Activated CD4-positive, alpha-beta T cell treated with anti-CD3 and anti-CD28 coated beads, Interleukin-10, Interleukin-2, amounts not matched to agents 100 ng/mL and 50 ng/mL, durations not matched to agents 16 hours and 8 hours (primary cell): Measurements from ENCODE around the gene AHI1.

Source experiments
- DNase-seq: peaks from one replicate; pipeline ENCODE4 v3.0.0-alpha.2; 2020

The AHI1 gene

GRCh38 chr6:135440087-135440792, 57.3 kb downstream of the AHI1 start:
- DNase-seq = no peak

DNA sequence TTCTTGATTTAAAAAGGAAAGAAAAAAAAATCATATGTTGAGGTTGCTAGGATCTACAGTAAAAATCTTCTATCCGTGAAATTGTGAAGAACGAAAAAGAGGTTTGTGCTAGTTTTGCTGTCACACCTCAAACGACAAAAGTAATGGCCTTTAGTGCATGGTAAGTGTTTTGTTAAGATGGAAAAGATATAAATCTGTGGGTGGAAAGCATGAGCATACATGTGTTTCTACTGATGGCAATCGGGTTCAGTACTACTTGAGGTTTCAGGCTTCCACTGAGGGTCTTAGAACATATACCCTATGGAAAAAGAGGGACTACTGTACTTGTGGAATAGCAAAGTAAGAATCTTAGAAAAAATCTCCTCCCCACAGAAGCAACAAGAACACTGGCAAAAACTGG, 58.0 kb downstream of the AHI1 start:
- peak; percentile 28 for DNase-seq

- DNase-seq = peak; percentile 68
Measured at GRCh38 chr6:135438907-135439535, 58.5 kb downstream of the AHI1 start.

- no peak for DNase-seq
Measured at GRCh38 chr6:135434991-135435390, 62.5 kb downstream of the AHI1 start.

DNA sequence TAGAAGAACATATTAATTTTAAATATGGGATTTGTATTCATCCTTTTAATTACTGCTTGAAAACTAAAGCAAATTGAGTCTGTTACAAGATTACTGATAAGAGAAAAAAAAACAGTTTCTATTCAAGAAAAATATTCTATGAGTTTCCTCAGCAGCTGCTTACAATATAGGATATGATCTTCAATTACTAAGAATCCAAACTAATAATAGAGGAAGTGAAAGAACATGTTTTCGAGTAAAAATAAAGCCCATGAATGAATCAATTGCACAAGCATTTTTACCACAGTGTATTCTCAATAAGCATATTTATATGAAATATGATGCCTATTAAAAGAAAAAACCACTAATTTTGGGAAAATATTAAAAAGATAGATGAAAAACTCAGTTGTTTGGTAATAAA, 63.4 kb downstream of the AHI1 start:
- DNase-seq = no peak

GRCh38 chr6:135428078-135428477, 69.5 kb downstream of the AHI1 start:
- no peak for DNase-seq

DNA sequence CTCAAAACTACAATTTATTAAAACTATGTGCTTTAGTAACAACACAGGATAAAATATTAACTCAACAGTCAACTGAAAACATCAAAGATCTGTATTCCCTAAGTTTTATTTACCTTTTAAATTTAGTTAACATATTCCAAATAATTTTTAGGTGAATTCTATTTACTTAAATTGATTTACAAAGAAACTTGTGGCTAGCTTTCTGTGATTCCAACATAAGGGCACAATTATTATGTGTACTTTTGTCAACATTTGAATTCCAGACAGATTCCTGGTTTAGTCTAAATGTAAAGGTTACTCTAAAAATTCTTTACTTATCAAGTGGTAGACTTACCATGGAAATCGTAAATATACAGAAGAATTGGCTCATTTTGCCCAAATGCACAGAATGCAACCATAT, 70.7 kb downstream of the AHI1 start:
- no peak for DNase-seq

DNA sequence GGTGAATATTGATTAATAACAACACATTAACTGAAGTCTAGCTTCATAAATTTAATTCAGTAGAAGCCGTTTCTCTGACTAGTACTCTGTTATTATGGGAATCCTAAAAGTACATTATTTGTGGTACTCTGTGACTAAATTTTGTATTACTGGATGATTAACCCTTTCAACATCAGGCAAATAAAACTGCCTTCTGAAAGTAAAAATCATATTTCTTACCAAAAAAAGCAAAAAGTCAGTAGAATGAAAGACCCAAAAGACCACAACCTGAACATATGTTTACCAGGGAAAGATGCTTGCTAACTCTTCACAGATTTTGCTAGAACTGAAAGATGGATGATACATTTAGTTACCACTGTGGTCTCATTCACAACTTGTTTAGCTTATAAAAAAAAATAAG, 73.2 kb downstream of the AHI1 start:
- peak; percentile 87 for DNase-seq

DNA sequence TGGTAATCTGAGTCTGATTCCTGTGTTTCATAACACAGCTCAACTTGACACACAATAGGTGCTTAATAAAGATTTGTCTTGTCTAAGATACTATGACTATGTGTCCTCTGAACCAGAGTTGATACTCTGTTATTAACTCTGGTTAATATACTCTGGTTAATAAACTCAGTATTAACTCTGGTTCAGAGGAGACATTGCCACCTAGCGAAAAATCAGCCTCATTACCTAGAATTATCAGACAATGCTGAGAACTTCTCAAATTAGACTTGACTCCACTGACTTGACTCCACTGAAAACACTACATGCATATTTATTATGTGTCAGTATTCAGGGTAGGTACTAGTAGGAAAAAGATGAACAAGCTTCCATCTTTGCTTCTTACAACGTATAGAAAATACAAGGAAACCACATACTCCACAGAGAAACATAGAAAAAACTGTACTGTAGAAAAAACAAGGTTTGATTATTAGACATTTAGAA, 73.9 kb downstream of the AHI1 start:
- DNase-seq = peak; percentile 79

- DNase-seq = no peak
Measured at GRCh38 chr6:135419162-135419561, 78.4 kb downstream of the AHI1 start.

- no peak for DNase-seq
Measured at GRCh38 chr6:135418040-135418760, 79.3 kb downstream of the AHI1 start.

- no peak for DNase-seq
Measured at GRCh38 chr6:135412761-135413160, 84.8 kb downstream of the AHI1 start.

DNA sequence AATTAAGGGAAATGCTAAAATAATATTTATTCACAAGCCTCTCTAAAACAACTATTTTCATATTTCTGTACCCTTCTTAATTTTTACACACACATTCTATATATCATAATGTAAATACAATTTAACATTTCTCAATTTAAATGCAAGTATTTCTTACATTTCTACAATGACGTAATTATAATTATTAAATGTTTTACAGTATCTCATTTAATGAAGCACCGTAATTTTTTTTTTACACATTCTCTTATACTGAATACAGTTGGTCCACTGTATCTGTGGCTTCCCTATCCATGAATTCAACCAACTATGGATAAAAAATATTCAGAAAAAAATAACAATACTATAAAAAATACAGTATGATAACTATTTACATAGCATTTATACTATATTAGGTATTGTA, 85.7 kb downstream of the AHI1 start:
- no peak for DNase-seq

DNA sequence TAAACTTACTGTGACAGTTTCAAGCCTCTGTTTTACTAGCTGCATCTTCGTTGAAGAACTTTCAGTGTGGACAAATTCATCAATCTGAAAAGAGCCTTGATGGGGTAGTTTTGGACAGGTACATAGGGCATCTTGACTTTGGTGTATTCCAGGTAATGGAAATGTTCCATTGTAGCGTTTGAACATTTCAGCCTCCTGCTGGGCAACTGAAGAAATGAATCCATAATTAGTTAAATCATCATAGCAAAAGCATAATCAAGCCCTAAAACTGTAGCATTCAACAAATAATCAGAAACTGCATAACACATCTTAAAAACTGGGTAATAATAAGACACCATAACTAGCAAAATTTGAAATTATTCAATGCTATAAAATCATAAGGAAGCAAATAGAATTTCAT, 86.2 kb downstream of the AHI1 start:
- no peak for DNase-seq

GRCh38 chr6:135410856-135411255, 86.7 kb downstream of the AHI1 start:
- DNase-seq = no peak

- no peak for DNase-seq
Measured at GRCh38 chr6:135403584-135403983, 94.0 kb downstream of the AHI1 start.

DNA sequence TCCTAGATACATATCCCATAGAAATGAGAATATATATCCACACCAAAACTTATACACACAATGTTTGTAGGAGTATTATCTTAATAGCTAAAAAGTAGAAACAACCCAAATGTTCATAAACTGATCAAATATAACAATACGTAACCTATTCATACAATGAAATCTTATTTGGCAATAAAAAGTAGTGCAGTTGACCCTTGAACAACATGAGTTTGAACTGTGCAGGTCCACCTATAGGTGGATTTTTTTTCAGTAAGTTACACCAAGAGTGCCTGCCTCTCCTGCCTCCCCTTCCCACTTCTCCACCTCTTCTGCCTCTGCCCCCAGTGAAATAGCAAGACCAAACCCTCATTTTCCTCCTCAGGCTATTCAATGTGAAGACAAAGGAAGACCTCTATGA, 95.2 kb downstream of the AHI1 start:
- no peak for DNase-seq

- no peak for DNase-seq
Measured at GRCh38 chr6:135397172-135397952, 100.2 kb downstream of the AHI1 start.

DNA sequence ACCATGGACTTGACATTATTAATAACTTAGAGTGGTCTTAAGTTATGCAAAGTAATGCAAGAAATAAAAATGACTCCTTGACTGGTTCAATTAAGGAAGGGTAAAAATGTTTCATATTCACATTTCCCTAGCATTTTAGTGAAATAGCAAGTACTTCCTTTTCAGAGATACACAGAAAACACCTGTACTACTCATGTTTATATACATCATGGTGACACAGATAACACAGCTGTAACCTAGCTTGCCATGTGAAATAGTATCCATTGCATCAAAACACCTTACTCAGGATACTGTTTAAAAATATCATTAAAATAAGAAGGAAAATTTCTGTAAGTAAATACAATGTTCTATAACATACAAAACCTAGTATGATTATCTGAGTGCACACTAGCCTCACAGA, 102.4 kb downstream of the AHI1 start:
- no peak for DNase-seq

DNA sequence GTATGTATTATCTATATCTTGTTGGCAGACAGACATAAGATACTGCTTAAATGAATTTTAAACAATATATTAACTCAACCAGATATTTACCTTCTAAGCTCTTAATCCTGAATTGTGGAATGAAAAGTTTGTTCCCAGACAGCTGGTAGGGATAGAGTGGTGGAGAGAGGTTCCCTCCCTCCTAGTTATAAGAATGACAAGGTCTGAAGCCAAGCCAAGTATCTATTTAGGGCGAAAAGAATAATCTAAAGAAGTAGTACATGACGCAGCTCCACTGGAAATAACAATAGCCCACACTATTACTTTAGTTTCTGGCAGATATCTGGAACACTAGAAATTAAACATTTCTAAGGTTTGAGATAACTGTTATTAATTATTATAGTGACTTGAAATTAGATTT, 104.3 kb downstream of the AHI1 start:
- DNase-seq = no peak

- DNase-seq = peak; percentile 48
Measured at GRCh38 chr6:135390458-135390857, 107.1 kb downstream of the AHI1 start.

DNA sequence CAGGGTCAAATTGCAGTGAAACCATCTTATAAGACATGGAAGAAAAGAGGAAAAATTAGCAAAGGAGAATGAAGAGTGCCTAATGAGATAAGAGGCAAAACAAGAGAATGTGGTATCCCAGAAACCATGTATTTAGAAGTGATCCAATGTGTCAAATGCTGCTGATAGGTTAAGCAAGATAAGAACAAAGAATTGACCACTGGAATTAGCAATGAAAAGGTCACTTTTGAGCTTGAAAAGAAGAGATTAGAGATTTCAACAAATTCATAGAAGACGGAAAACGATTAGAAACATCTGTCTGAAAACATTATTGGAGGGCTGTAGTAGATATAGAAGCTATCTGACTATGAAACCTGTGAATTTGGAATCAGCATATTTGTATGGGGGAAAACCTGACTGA, 112.2 kb downstream of the AHI1 start:
- DNase-seq = no peak

GRCh38 chr6:135383766-135384165, 113.8 kb downstream of the AHI1 start:
- no peak for DNase-seq
